GM23338 (cell line): Measurements from ENCODE around the gene SLC44A1. TPM values are rescaled to one million over a fixed set of nuclear protein-coding genes. Genes with fewer than 3 reads are reported as not detected.

Experiments
- ATAC-seq: fragments of 200-7000 bp; cut with Tn5 transposase; 3 replicates; pipeline ENCODE4 v1.9.1; 2020
- DNase-seq: peaks from one replicate; pipeline ENCODE4 v3.0.0-alpha.2; 2015; ENCODE audit warnings: low spot score
- H2AFZ ChIP-seq: fragments of 200-600 bp; sonication (generic); 2 replicates; pipeline ENCODE4 v1.8.0; 2016; ENCODE audit warnings: antibody characterized with exemption, mild to moderate bottlenecking, moderate library complexity
- H3F3A ChIP-seq: fragments of 200-600 bp; sonication (generic); replicated peaks from 2 replicates; pipeline ENCODE4 v1.8.0; 2017; ENCODE audit warnings: antibody characterized with exemption, mixed run types, low read depth
- H3K27ac ChIP-seq: fragments of 200-600 bp; sonication (generic); 2 replicates; pipeline ENCODE4 v1.6.1; 2016; ENCODE audit warnings: low read depth
- H3K27me3 ChIP-seq: fragments of 200-600 bp; sonication (generic); 2 replicates; pipeline ENCODE4 v1.8.0; 2016; ENCODE audit warnings: mild to moderate bottlenecking, mixed run types, moderate library complexity; ENCODE audit not compliant: insufficient read depth
- H3K36me3 ChIP-seq: fragments of 200-600 bp; sonication (generic); 2 replicates; pipeline ENCODE4 v1.8.0; 2016; ENCODE audit warnings: mild to moderate bottlenecking; ENCODE audit not compliant: insufficient read depth
- H3K4me1 ChIP-seq: fragments of 200-600 bp; sonication (generic); 2 replicates; pipeline ENCODE4 v1.8.0; 2016; ENCODE audit warnings: mild to moderate bottlenecking, moderate library complexity; ENCODE audit not compliant: insufficient read depth
- H3K4me2 ChIP-seq: fragments of 200-600 bp; sonication (generic); 2 replicates; pipeline ENCODE4 v1.7.1; 2017; ENCODE audit warnings: mixed run types
- H3K4me3 ChIP-seq: fragments of 200-600 bp; sonication (generic); 2 replicates; pipeline ENCODE4 v1.6.1; 2016; ENCODE audit warnings: mixed run types
- H3K79me2 ChIP-seq: fragments of 200-600 bp; sonication (generic); replicated peaks from 2 replicates; pipeline ENCODE4 v1.8.0; 2017; ENCODE audit warnings: mild to moderate bottlenecking; ENCODE audit not compliant: insufficient read depth
- H3K9me2 ChIP-seq: fragments of 200-600 bp; sonication (generic); 2 replicates; pipeline ENCODE4 v1.8.0; 2017; ENCODE audit not compliant: insufficient read depth
- H4K20me1 ChIP-seq: fragments of 200-600 bp; sonication (generic); replicated peaks from 2 replicates; pipeline ENCODE4 v1.8.0; 2017; ENCODE audit warnings: mild to moderate bottlenecking; ENCODE audit not compliant: insufficient read depth
- H3K27ac Mint-ChIP-seq: 2 replicates; pipeline ENCODE4 v1.8.0; 2020; ENCODE audit warnings: inconsistent platforms, mild to moderate bottlenecking, moderate library complexity, mixed read lengths
- H3K27me3 Mint-ChIP-seq: 3 replicates; pipeline ENCODE4 v1.8.0; 2022; ENCODE audit warnings: low read depth, mild to moderate bottlenecking, moderate library complexity, mixed read lengths, inconsistent platforms; ENCODE audit not compliant: insufficient read depth, poor library complexity
- H3K36me3 Mint-ChIP-seq: 3 replicates; pipeline ENCODE4 v1.8.0; 2021; ENCODE audit warnings: low read depth, mild to moderate bottlenecking, inconsistent platforms, moderate library complexity, mixed read lengths
- H3K4me1 Mint-ChIP-seq: 3 replicates; pipeline ENCODE4 v1.8.0; 2020; ENCODE audit warnings: mild to moderate bottlenecking, inconsistent platforms, mixed read lengths
- H3K4me3 Mint-ChIP-seq: 3 replicates; pipeline ENCODE4 v1.8.0; 2021; ENCODE audit warnings: moderate library complexity, mild to moderate bottlenecking, inconsistent platforms, mixed read lengths
- H3K9me3 Mint-ChIP-seq: 3 replicates; pipeline ENCODE4 v1.8.0; 2020; ENCODE audit warnings: moderate library complexity, mild to moderate bottlenecking, inconsistent platforms, mixed read lengths
- EZH2 ChIP-seq: fragments of 200-600 bp; sonication (generic); IDR thresholded peaks from one replicate; pipeline ENCODE4 v1.8.0; 2017; ENCODE audit warnings: antibody characterized with exemption, mild to moderate bottlenecking, low read depth; ENCODE audit not compliant: unreplicated experiment
- EZH2phosphoT487 ChIP-seq: fragments of 200-600 bp; sonication (generic); IDR thresholded peaks from one replicate; pipeline ENCODE4 v1.8.1; 2018; ENCODE audit warnings: antibody characterized with exemption; ENCODE audit not compliant: unreplicated experiment
- JUNB ChIP-seq: IDR thresholded peaks from one replicate; pipeline ENCODE4 v1.6.1; 2016; ENCODE audit warnings: antibody characterized with exemption; ENCODE audit not compliant: unreplicated experiment
- NANOG ChIP-seq: IDR thresholded peaks from 2 replicates; pipeline ENCODE4 v1.6.1; 2016; ENCODE audit warnings: antibody characterized with exemption, borderline replicate concordance
- POLR2AphosphoS5 ChIP-seq: IDR thresholded peaks from 2 replicates; pipeline ENCODE4 v1.6.1; 2016; ENCODE audit warnings: antibody characterized with exemption, low read depth
- ZNF114 ChIP-seq: fragments of 250-450 bp; sonication (Bioruptor Pico); IDR thresholded peaks from 2 replicates; pipeline ENCODE4 v1.5.0; 2020; ENCODE audit warnings: mild to moderate bottlenecking, moderate library complexity
- polyA plus RNA-seq: library from polyadenylated mRNA; unstranded; fragments of >200 nt; fragmentation: Nextera tagmentation; extraction: Ambion mirVana; gene quantifications from 2 replicates; pipeline ENCODE4 v1.2.1, GENCODE V29; 2016
- total RNA-seq: library from RNA; depleted of rRNA; stranded (reverse); fragments of >200 nt; shearing (Covaris generic); gene quantifications from 2 replicates; pipeline ENCODE4 v1.2.3, GENCODE V29; 2014
- TF ChIP-seq, protein P1 (sequence below): IDR thresholded peaks from one replicate; pipeline ENCODE4 v1.6.1; 2018; ENCODE audit warnings: antibody characterized with exemption; ENCODE audit not compliant: unreplicated experiment
- TF ChIP-seq, protein P2 (sequence below), 2 experiments: fragments of 200-600 bp in 1 of 2; sonication (generic) in 1 of 2; conservative IDR thresholded peaks; 2 replicates each; pipeline versions ENCODE4 v1.5.1 to v1.6.1; 2016 to 2017; ENCODE audit warnings: antibody characterized with exemption in 2 of 2, low read depth in 2 of 2, mild to moderate bottlenecking in 2 of 2, moderate library complexity in 1 of 2
- TF ChIP-seq, protein P3 (sequence below): IDR thresholded peaks from 2 replicates; pipeline ENCODE4 v1.6.1; 2016; ENCODE audit warnings: antibody characterized with exemption

Gene SLC44A1
- total and polyA plus RNA-seq, 2 experiments from 2014 or later: 14.9 to 75.0 TPM

DNA sequence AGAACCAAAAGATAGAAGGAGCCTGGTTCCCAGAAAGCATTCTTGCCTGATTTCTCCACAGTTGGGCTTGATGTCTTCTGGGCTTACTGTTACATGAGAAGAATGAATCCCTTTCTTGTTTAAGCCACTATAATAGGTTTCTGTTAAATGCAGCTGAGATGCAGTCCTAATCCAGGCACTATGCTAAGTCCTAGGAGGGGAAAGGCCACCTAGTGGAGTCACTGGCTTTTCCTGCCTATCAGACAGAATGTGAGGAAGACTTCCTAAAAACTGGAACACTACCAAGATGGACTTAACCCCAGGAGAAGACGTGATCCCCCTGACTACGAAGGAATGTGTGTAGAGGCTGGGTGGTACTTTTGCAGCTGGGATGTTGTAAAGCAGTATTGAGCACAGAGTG lies 169.1 kb downstream of the SLC44A1 start (continued):
- TF ChIP-seq, protein P1, sequence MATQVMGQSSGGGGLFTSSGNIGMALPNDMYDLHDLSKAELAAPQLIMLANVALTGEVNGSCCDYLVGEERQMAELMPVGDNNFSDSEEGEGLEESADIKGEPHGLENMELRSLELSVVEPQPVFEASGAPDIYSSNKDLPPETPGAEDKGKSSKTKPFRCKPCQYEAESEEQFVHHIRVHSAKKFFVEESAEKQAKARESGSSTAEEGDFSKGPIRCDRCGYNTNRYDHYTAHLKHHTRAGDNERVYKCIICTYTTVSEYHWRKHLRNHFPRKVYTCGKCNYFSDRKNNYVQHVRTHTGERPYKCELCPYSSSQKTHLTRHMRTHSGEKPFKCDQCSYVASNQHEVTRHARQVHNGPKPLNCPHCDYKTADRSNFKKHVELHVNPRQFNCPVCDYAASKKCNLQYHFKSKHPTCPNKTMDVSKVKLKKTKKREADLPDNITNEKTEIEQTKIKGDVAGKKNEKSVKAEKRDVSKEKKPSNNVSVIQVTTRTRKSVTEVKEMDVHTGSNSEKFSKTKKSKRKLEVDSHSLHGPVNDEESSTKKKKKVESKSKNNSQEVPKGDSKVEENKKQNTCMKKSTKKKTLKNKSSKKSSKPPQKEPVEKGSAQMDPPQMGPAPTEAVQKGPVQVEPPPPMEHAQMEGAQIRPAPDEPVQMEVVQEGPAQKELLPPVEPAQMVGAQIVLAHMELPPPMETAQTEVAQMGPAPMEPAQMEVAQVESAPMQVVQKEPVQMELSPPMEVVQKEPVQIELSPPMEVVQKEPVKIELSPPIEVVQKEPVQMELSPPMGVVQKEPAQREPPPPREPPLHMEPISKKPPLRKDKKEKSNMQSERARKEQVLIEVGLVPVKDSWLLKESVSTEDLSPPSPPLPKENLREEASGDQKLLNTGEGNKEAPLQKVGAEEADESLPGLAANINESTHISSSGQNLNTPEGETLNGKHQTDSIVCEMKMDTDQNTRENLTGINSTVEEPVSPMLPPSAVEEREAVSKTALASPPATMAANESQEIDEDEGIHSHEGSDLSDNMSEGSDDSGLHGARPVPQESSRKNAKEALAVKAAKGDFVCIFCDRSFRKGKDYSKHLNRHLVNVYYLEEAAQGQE: no peak
- TF ChIP-seq EZH2phosphoT487 (no peak), JUNB (no peak), ZNF114 (CRISPR knock-in tag) (no peak), NANOG (no peak), POLR2AphosphoS5 (no peak), EZH2 (no peak)
- TF ChIP-seq, protein P2, sequence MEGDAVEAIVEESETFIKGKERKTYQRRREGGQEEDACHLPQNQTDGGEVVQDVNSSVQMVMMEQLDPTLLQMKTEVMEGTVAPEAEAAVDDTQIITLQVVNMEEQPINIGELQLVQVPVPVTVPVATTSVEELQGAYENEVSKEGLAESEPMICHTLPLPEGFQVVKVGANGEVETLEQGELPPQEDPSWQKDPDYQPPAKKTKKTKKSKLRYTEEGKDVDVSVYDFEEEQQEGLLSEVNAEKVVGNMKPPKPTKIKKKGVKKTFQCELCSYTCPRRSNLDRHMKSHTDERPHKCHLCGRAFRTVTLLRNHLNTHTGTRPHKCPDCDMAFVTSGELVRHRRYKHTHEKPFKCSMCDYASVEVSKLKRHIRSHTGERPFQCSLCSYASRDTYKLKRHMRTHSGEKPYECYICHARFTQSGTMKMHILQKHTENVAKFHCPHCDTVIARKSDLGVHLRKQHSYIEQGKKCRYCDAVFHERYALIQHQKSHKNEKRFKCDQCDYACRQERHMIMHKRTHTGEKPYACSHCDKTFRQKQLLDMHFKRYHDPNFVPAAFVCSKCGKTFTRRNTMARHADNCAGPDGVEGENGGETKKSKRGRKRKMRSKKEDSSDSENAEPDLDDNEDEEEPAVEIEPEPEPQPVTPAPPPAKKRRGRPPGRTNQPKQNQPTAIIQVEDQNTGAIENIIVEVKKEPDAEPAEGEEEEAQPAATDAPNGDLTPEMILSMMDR (conservative IDR thresholded peaks at IDR 0.05; ENCODE audit: low read depth in 2 of 2): peak; percentile 48 to 67
- TF ChIP-seq, protein P3, sequence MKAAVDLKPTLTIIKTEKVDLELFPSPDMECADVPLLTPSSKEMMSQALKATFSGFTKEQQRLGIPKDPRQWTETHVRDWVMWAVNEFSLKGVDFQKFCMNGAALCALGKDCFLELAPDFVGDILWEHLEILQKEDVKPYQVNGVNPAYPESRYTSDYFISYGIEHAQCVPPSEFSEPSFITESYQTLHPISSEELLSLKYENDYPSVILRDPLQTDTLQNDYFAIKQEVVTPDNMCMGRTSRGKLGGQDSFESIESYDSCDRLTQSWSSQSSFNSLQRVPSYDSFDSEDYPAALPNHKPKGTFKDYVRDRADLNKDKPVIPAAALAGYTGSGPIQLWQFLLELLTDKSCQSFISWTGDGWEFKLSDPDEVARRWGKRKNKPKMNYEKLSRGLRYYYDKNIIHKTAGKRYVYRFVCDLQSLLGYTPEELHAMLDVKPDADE: no peak

DNA sequence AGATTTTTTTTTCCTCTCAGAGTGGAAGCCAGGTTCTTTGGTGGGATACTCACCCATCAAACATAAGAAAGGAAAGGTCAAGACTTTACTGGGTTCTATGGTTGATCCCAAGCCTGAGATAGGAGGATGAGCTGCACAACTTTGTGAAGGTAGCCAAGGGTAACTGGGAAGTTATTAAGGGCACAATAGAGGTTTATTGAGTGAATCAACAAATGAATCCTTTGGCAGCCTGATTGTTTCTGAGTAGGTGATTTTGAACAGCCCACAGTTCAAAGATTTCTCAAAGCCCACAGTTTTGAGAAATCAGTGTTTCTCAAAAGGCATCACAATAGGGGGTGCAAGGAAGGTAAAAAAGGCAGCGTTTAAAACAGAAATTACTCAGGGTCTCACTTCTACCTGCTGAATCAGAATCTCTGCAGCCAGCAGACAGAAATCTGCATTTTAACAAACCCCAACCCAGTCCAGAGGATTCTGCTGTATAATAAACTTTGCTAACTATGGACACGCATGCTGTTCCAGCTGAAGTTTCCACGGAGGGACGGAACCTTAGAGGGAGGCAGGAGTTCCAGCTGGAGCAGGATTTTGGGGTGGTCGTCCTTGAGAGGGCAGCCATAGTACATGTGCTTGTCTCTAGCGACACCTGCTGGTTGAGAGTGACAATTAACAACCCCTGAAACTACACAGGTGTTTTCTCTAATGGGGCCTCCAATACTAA lies 170.7 kb downstream of the SLC44A1 start:
- Histone ChIP-seq H3K36me3 (no peaks in the 10 kb centered on the region), H3K27me3 (peaks cover 7% of the 10 kb centered on the region; the same call in 1 of the 2 replicates), H3K79me2 (no peaks in the 10 kb centered on the region), H3F3A (no peaks in the 10 kb centered on the region), H4K20me1 (no peaks in the 10 kb centered on the region), H3K4me2 (peak overlapping the region; percentile 67; the same call in 1 of the 2 replicates), H3K9me2 (no peaks in the 10 kb centered on the region), H3K27ac (no peak overlapping the region), H3K4me3 (peak overlapping the region; percentile 39; the same call in 1 of the 2 replicates), H3K4me1 (no peaks in the 10 kb centered on the region; the same call in 1 of the 2 replicates), H2AFZ (peak overlapping the region; percentile 4; the same call in 1 of the 2 replicates)
- H3K27me3 Mint-ChIP-seq: no peaks in the 10 kb centered on the region
- DNase-seq: peak; percentile 90
- H3K27ac Mint-ChIP-seq: no peak overlapping the region
- no peak for TF ChIP-seq JUNB
- TF ChIP-seq, protein P2 (conservative IDR thresholded peaks at IDR 0.05; ENCODE audit: low read depth in 2 of 2): peak; percentile 93 to 96
- no peak for TF ChIP-seq EZH2
- no peak for TF ChIP-seq NANOG
- TF ChIP-seq POLR2AphosphoS5: no peak
- H3K4me3 Mint-ChIP-seq: peak overlapping the region; percentile 61; the same call in 2 of the 3 replicates
- peaks cover 19% of the 10 kb centered on the region; the same call in 2 of the 3 replicates for H3K4me1 Mint-ChIP-seq
- peak; percentile 93 for ATAC-seq
- peaks cover 10% of the 10 kb centered on the region; the same call in 2 of the 3 replicates for H3K36me3 Mint-ChIP-seq
- peaks cover 10% of the 10 kb centered on the region; the same call in 2 of the 3 replicates for H3K9me3 Mint-ChIP-seq
